B cell (primary cell): ENCODE data around the gene OTOP3.

ENCODE experiments used
- CTCF ChIP-seq: fragments of 200-600 bp; IDR thresholded peaks from one replicate; pipeline ENCODE4 v1.8.0; 2022; ENCODE audit warnings: antibody characterized with exemption, mild to moderate bottlenecking
- EZH2 ChIP-seq: IDR thresholded peaks from 2 replicates; pipeline ENCODE4 v1.6.1; 2012; ENCODE audit warnings: borderline replicate concordance, low read depth, mild to moderate bottlenecking, moderate library complexity, low read length; ENCODE audit not compliant: insufficient read depth, poor library complexity, severe bottlenecking

DNA sequence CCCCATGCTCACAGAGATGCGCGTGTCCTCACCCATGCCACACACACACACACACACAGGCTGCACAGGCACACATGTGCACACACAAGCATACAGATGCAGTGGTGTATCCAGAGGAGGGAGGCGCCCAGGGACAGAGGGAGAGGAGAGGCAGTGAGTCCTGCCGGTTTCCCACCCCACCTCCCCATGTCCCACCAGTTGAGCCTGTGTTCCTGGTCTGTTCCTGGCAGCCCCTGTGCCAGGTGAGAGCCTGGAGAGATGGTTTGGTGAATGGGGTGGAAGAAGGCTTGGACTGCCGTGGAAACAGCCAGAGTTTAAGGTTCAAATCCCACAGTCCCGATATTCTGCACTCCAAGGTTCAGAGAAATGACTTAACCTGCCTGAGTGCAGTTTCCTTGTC, 32.0 kb upstream of the OTOP3 start:
- TF ChIP-seq CTCF = no peak
- TF ChIP-seq EZH2 = no peak
